ENCODE results near the gene CEP44. TPM values are rescaled to one million over a fixed set of nuclear protein-coding genes. Genes with fewer than 3 reads are reported as not detected.
"Not testable (repeated sequence)": the region's sequence is repeated elsewhere in the genome, so short reads cannot be mapped to it uniquely, and the experiment has no call there.

The CEP44 gene
- total RNA-seq, 2 donors from 2014 or later: 10.7 to 15.5 TPM

- no peak for ATAC-seq
- intact Hi-C loops (cut with DNase I, micrococcal nuclease): loop anchor here (10.0 kb wide), 2 partner anchors 265 to 345 kb away; no protein-coding TSS in a partner anchor
- DNase-seq: no peak
Measured at GRCh38 chr4:174369985-174370384, 86.3 kb downstream of the CEP44 start.

DNA sequence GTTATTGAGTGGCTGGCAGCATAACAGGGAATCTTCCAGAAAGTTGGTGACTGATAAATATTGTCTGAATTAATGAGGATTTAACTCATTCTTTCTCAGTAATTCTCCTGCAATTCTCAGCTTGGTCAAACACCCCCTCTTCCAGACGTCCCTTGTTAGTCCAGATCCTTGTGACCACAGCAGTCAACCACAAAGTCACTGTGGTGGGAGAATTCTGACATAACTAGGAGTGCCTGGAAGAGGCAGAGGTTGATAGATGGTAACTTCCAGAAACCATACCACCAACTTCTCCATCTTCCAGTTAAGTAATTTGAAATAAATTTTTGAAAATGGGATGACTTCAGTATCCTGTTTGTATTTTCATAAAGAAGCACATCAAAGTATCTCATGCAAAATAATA lies 90.1 kb downstream of the CEP44 start:
- intact Hi-C loops (cut with DNase I, micrococcal nuclease): no loop called here
- no peak for DNase-seq
- no peak for ATAC-seq

- intact Hi-C loops (cut with DNase I, micrococcal nuclease): no loop called here
- ATAC-seq: no peak
- no peak for DNase-seq
Measured at GRCh38 chr4:174375422-174375821, 91.7 kb downstream of the CEP44 start.

GRCh38 chr4:174377613-174378012 lies 93.9 kb downstream of the CEP44 start:
- ATAC-seq (no peak), DNase-seq (no peak)
- intact Hi-C loops (cut with DNase I, micrococcal nuclease): no loop called here

DNA sequence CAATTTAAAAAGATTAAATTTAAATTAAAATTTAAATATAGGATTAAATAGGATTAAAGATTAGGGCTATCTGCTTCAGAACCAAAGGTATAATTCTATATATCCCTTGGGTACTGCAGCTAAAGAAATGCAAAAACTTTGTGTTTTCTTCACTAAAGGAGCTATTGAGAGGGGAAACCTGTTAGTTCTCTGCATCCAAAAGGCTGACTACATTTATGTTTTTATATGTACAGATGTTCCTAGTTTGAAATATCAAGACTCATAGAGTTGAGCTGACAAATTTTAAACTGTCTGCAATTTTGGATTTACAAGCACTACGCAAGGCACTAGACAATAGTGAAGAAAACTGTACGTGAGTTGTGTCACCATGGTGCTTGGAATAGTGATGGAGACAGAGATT lies 95.2 kb downstream of the CEP44 start:
- ATAC-seq (no peak), DNase-seq (no peak)
- intact Hi-C loops (cut with DNase I, micrococcal nuclease): no loop called here

DNA sequence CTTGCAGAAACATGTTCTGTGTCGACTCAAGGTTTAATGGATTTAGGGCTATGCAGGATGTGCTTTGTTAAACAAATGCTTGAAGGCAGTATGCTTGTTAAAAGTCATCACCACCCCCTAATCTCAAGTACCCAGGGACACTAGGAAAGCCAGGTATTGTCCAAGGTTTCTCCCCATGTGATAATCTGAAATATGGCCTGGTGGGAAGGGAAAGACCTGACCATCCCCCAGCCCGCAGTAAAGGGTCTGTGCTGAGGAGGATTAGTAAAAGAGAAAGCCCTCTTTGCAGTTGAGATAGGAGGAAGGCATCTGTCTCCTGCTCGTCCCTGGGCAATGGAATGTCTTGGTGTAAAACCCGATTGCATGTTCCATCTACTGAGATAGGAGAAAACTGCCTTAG lies 96.5 kb downstream of the CEP44 start:
- ATAC-seq, DNase-seq: not testable (repeated sequence)

DNA sequence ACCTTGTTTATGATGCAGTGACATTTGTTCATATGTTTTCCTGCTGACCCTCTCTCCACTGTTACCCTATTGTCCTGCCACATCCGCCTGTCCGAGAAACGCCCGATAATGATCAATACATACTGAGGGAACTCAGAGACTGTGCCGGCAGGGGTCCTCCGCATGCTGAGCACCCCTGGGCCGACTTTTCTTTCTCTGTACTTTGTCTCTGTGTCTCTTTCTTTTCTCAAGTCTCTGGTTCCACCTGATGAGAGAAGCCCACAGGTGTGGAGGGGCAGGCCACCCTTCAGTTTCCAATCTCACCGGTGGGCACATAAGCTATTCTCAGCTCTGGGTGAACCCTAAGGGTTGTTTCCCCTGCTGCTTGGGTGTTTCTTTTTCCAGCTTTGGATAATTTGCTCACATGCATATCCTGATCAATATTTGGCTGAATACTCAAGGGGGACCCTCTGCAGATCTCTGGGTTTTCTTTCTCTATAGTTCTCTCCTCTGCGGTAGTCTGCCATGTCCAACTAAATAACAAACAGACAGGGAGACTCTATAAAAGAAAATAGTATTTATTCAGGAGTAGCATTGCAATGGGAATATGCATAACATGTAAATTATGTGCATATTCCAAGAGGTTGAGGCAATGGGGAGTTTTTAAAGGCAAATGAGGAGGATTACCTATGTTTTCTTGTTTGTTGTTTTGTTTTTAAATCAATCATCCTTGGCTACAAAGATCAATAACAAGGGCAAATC lies 97.2 kb downstream of the CEP44 start:
- ATAC-seq (no peak), DNase-seq (no peak)
- intact Hi-C loops (cut with DNase I, micrococcal nuclease): no loop called here

More for the DNA sequence above, 96.5 kb downstream of the CEP44 start:
- intact Hi-C loops (cut with DNase I, micrococcal nuclease): not testable (repeated sequence)

DNA sequence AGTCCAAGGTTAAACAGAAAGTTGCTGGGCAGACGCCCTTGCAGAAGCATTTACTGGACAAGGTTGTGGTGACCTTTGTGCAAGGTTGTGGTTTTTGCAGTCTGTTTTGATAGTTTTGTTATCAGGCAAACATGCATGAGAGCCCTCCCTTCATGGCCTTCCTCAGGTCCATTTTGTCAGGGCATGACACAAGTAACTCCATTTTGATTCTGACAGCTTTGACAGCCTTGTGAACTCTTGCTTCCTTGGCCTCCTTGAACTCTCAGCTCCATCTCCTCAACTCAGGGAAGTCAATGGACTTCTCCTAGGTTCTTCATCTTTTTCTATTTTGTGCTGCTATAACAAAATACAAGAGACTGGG lies 97.7 kb downstream of the CEP44 start:
- ATAC-seq: no peak
- intact Hi-C loops (cut with DNase I, micrococcal nuclease): no loop called here
- no peak for DNase-seq

Other genes with a start within 250 kb of the CEP44 start
- gene FBXO8, start 244 bp upstream of the CEP44 start, total RNA-seq: 10 to 100 TPM; 26.2 to 33.1 TPM
- 100 to 1,000 TPM; 205 to 208 TPM for gene HPGD, start 238.6 kb downstream of the CEP44 start, total RNA-seq